Measurements from ENCODE around the gene MYDGF.

The MYDGF gene

DNA sequence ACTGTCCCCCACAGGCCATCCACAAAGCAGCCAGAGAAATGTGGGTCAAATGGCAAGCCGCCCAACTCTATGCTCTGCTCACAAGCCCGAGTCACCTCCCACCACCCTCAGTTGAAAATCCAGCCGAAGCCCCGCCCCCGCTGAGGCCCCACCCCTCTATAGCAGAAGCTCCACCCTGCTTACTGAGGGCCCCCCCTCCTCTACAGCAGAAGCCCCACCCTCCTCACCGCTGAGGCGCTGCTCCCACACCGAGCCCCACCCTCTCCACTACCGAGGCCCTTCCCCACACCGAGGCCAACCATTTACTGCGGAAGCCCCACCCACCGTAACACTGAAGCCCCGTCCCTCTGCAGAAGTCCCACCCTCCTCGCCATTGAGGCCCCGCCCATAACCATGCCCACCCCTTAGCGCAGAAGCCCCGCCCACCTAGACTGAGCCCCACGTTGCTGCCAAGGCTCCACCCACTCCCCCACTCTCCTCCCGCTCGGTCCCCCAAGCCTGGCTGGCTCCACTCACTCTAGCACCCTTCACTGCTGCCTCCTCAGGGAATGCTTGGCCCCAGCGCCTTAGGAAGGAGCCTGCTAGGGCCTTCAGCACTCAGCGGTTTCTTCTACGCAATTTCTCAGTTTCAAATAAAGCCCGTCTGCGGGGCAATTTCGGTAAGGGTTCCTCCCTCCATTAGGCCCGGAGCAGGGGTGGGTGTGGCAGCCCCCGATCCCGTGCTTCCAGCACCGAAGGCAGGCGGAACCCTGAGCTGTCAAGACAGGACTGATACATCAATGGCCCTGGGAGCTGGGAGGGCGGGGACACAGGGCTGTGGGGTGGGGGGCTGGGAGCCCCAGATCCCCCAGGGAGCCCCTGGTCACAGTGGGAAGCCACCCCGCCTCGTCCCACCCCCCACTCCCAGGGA is 9.0 kb upstream of the MYDGF start:
- peaks cover 29% of the 10 kb centered on the region for H3K36me3 ChIP-seq (ENCODE audit: control insufficient read depth, insufficient read depth, low read length)
- no peak for DNase-seq (ENCODE audit: extremely low read depth, insufficient read length)
- no peak overlapping the region for H3K4me3 ChIP-seq (replicated peaks; ENCODE audit: low read depth, low read length)
- H3K27me3 ChIP-seq (replicated peaks; ENCODE audit: control insufficient read depth, insufficient read depth, low read length) = no peaks in the 10 kb centered on the region
- TF ChIP-seq, protein P1, sequence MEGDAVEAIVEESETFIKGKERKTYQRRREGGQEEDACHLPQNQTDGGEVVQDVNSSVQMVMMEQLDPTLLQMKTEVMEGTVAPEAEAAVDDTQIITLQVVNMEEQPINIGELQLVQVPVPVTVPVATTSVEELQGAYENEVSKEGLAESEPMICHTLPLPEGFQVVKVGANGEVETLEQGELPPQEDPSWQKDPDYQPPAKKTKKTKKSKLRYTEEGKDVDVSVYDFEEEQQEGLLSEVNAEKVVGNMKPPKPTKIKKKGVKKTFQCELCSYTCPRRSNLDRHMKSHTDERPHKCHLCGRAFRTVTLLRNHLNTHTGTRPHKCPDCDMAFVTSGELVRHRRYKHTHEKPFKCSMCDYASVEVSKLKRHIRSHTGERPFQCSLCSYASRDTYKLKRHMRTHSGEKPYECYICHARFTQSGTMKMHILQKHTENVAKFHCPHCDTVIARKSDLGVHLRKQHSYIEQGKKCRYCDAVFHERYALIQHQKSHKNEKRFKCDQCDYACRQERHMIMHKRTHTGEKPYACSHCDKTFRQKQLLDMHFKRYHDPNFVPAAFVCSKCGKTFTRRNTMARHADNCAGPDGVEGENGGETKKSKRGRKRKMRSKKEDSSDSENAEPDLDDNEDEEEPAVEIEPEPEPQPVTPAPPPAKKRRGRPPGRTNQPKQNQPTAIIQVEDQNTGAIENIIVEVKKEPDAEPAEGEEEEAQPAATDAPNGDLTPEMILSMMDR (IDR thresholded peaks at IDR 0.05; ENCODE audit: insufficient read depth, low read length, poor library complexity, severe bottlenecking) = no peak

DNA sequence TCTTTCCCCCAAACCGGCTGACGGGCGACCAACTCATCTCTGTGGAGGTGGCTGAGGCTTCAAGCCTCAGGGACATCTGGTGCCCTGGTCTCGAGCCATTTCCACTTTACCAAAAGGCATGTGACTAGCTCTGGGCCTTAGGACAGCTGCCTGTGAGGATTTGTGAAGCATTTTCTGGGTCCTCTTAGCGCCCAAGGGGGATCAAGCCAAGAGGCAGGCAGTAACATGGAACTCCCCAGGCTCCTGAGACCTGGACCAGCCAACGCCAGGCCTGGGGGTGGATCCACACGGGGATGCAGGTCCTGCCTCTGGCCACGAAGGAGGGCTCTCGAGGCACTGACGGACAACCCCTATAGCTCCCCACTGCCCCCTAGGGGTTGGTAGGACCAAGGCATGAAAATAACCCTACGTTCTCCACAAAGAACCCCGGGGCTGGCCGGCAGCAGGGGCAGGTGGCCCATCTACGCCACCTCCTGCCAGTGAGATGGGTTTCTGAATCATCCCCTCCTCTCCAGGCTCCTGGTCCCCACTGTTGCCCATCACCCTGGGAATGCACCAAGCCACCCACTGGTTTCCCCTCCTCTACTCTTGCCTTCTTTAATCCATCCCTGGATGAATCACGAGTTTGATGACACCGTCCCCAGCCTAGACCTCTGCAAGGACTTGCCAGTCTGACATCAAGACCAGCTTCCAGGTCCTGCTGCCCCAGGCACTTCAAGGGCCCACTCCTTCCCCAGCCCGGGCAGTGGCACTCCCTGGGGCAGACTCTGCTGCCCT is 7.0 kb upstream of the MYDGF start:
- TF ChIP-seq, protein P1 (IDR thresholded peaks at IDR 0.05; ENCODE audit: insufficient read depth, low read length, poor library complexity, severe bottlenecking) = peak; percentile 65
- Histone ChIP-seq H3K4me3 (replicated peaks; ENCODE audit: low read depth, low read length) (no peak overlapping the region), H3K27me3 (replicated peaks; ENCODE audit: control insufficient read depth, insufficient read depth, low read length) (no peaks in the 10 kb centered on the region), H3K36me3 (ENCODE audit: control insufficient read depth, insufficient read depth, low read length) (peaks cover 19% of the 10 kb centered on the region)
- DNase-seq (ENCODE audit: extremely low read depth, insufficient read length) = no peak

DNA sequence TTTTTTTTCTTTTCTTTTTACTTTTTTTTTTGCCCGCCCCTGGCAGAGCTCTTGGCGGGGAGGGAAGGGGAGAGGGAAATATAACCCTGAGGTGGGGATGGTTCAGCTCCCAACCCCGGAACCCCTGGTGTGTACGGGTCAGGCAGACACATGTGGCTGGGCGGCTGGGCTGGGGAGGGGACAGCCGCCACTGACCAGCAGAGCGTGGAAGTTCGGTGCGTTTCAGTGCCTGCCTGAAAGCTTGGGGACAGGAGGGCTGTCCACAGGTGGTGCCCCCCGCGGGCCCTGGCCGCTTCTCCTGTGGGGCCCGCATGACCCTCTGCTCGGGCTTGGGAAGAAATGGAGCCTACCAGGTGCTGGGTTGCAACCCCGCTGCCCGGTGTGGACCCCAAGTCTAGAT is 5.2 kb upstream of the MYDGF start:
- no peaks in the 10 kb centered on the region for H3K27me3 ChIP-seq (replicated peaks; ENCODE audit: control insufficient read depth, insufficient read depth, low read length)
- peaks cover 15% of the 10 kb centered on the region for H3K36me3 ChIP-seq (ENCODE audit: control insufficient read depth, insufficient read depth, low read length)
- H3K4me3 ChIP-seq (replicated peaks; ENCODE audit: low read depth, low read length) = no peak overlapping the region
- TF ChIP-seq, protein P1 (IDR thresholded peaks at IDR 0.05; ENCODE audit: insufficient read depth, low read length, poor library complexity, severe bottlenecking) = no peak
- no peak for DNase-seq (ENCODE audit: extremely low read depth, insufficient read length)

DNA sequence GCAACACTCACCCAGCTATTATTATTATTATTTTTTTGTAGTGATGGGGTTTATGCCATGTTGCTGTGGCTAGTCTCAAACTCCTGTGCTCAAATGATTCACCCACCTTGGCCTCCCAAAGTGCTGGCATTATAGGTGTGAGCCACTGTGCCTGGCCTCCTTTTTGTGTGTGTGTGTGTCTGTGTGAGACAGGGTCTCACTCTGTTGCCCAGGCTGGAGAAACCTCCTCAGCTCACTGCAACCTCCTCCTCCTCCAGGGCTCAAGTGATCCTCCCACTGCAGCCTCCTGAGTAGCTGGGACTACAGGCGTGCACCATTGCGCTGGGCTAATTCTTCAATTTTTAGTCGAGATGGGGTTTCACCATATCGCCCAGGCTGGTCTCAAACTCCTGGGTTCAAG is 3.6 kb upstream of the MYDGF start:
- no peak for DNase-seq (ENCODE audit: extremely low read depth, insufficient read length)
- peaks cover 10% of the 10 kb centered on the region for H3K36me3 ChIP-seq (ENCODE audit: control insufficient read depth, insufficient read depth, low read length)
- TF ChIP-seq, protein P1 (IDR thresholded peaks at IDR 0.05; ENCODE audit: insufficient read depth, low read length, poor library complexity, severe bottlenecking) = no peak
- no peaks in the 10 kb centered on the region for H3K27me3 ChIP-seq (replicated peaks; ENCODE audit: control insufficient read depth, insufficient read depth, low read length)
- no peak overlapping the region for H3K4me3 ChIP-seq (replicated peaks; ENCODE audit: low read depth, low read length)

DNA sequence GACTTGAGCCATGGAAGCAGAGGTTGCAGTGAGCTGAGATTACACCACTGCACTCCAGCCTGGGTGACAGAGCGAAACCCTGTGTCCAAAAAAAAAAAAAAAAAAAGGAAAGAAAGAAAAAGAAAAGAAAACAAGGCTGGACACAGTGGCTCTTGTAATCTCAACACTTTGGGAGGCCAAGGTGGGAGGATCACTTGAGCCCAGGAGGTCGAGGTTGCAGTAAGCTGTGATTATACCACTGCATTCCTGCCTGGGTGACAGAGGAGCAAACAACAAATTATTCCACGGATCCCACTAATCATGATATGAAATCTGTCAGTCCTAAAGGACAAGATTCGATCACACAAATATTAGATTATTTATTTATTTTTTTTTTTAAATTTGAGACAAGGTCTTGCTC is 3.1 kb upstream of the MYDGF start:
- TF ChIP-seq, protein P1 (IDR thresholded peaks at IDR 0.05; ENCODE audit: insufficient read depth, low read length, poor library complexity, severe bottlenecking) = no peak
- H3K27me3 ChIP-seq (replicated peaks; ENCODE audit: control insufficient read depth, insufficient read depth, low read length) = no peaks in the 10 kb centered on the region
- H3K36me3 ChIP-seq (ENCODE audit: control insufficient read depth, insufficient read depth, low read length) = peaks cover 6% of the 10 kb centered on the region
- no peak overlapping the region for H3K4me3 ChIP-seq (replicated peaks; ENCODE audit: low read depth, low read length)
- DNase-seq (ENCODE audit: extremely low read depth, insufficient read length) = no peak

All from GM06990 (cell line).